ENCODE measurements around the gene BCL11A. TPM values are rescaled to one million over a fixed set of nuclear protein-coding genes. Genes with fewer than 3 reads are reported as not detected.

Gene BCL11A
- total and polyA plus RNA-seq, 2 experiments from 2014 or later, result 57.5 to 77.6 TPM

DNA sequence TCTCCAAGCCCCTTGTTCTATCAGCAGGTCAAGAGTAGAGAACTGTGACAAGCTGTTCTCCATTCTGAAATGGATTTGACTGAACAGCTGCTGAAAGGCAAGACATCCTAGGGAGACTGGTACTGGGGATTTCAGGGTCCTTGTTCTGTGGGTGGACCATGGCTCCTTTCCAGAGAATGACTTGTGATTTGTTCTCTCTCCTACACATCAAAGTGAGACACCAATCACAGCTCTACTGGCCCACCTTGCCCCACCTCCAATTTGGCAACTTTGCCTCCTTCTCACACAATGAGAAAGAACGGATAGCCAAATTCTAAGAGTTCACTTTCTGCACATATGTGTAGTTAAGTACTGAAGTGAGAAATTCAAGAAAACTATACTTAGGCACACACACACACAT is 67.4 kb downstream of the BCL11A start (continued):
- TF ChIP-seq, protein P1, sequence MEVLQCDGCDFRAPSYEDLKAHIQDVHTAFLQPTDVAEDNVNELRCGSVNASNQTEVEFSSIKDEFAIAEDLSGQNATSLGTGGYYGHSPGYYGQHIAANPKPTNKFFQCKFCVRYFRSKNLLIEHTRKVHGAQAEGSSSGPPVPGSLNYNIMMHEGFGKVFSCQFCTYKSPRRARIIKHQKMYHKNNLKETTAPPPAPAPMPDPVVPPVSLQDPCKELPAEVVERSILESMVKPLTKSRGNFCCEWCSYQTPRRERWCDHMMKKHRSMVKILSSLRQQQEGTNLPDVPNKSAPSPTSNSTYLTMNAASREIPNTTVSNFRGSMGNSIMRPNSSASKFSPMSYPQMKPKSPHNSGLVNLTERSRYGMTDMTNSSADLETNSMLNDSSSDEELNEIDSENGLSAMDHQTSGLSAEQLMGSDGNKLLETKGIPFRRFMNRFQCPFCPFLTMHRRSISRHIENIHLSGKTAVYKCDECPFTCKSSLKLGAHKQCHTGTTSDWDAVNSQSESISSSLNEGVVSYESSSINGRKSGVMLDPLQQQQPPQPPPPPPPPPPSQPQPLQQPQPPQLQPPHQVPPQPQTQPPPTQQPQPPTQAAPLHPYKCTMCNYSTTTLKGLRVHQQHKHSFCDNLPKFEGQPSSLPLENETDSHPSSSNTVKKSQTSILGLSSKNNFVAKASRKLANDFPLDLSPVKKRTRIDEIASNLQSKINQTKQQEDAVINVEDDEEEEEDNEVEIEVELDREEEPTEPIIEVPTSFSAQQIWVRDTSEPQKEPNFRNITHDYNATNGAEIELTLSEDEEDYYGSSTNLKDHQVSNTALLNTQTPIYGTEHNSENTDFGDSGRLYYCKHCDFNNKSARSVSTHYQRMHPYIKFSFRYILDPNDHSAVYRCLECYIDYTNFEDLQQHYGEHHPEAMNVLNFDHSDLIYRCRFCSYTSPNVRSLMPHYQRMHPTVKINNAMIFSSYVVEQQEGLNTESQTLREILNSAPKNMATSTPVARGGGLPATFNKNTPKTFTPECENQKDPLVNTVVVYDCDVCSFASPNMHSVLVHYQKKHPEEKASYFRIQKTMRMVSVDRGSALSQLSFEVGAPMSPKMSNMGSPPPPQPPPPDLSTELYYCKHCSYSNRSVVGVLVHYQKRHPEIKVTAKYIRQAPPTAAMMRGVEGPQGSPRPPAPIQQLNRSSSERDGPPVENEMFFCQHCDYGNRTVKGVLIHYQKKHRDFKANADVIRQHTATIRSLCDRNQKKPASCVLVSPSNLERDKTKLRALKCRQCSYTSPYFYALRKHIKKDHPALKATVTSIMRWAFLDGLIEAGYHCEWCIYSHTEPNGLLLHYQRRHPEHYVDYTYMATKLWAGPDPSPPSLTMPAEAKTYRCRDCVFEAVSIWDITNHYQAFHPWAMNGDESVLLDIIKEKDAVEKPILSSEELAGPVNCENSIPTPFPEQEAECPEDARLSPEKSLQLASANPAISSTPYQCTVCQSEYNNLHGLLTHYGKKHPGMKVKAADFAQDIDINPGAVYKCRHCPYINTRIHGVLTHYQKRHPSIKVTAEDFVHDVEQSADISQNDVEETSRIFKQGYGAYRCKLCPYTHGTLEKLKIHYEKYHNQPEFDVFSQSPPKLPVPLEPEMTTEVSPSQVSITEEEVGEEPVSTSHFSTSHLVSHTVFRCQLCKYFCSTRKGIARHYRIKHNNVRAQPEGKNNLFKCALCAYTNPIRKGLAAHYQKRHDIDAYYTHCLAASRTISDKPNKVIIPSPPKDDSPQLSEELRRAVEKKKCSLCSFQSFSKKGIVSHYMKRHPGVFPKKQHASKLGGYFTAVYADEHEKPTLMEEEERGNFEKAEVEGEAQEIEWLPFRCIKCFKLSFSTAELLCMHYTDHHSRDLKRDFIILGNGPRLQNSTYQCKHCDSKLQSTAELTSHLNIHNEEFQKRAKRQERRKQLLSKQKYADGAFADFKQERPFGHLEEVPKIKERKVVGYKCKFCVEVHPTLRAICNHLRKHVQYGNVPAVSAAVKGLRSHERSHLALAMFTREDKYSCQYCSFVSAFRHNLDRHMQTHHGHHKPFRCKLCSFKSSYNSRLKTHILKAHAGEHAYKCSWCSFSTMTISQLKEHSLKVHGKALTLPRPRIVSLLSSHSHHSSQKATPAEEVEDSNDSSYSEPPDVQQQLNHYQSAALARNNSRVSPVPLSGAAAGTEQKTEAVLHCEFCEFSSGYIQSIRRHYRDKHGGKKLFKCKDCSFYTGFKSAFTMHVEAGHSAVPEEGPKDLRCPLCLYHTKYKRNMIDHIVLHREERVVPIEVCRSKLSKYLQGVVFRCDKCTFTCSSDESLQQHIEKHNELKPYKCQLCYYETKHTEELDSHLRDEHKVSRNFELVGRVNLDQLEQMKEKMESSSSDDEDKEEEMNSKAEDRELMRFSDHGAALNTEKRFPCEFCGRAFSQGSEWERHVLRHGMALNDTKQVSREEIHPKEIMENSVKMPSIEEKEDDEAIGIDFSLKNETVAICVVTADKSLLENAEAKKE (CRISPR knock-in tag; IDR thresholded peaks at IDR 0.05), result no peak
- TF ChIP-seq EZH2phosphoT487 (IDR thresholded peaks at IDR 0.05; ENCODE audit: unreplicated experiment) (no peak), ZNF114 (CRISPR knock-in tag; IDR thresholded peaks at IDR 0.05) (no peak), STAT1 (IDR thresholded peaks at IDR 0.05; ENCODE audit: unreplicated experiment) (no peak), CREB1 (CRISPR knock-in tag; IDR thresholded peaks at IDR 0.05; ENCODE audit: low read depth) (no peak), EZH2 (IDR thresholded peaks at IDR 0.05; ENCODE audit: low read depth, unreplicated experiment) (no peak), JUNB (IDR thresholded peaks at IDR 0.05; ENCODE audit: unreplicated experiment) (no peak), NANOG (IDR thresholded peaks at IDR 0.05; ENCODE audit: borderline replicate concordance) (no peak)
- TF ChIP-seq, protein P2, sequence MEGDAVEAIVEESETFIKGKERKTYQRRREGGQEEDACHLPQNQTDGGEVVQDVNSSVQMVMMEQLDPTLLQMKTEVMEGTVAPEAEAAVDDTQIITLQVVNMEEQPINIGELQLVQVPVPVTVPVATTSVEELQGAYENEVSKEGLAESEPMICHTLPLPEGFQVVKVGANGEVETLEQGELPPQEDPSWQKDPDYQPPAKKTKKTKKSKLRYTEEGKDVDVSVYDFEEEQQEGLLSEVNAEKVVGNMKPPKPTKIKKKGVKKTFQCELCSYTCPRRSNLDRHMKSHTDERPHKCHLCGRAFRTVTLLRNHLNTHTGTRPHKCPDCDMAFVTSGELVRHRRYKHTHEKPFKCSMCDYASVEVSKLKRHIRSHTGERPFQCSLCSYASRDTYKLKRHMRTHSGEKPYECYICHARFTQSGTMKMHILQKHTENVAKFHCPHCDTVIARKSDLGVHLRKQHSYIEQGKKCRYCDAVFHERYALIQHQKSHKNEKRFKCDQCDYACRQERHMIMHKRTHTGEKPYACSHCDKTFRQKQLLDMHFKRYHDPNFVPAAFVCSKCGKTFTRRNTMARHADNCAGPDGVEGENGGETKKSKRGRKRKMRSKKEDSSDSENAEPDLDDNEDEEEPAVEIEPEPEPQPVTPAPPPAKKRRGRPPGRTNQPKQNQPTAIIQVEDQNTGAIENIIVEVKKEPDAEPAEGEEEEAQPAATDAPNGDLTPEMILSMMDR (conservative IDR thresholded peaks at IDR 0.05; ENCODE audit: low read depth in 2 of 2), result no peak
- TF ChIP-seq, protein P3, sequence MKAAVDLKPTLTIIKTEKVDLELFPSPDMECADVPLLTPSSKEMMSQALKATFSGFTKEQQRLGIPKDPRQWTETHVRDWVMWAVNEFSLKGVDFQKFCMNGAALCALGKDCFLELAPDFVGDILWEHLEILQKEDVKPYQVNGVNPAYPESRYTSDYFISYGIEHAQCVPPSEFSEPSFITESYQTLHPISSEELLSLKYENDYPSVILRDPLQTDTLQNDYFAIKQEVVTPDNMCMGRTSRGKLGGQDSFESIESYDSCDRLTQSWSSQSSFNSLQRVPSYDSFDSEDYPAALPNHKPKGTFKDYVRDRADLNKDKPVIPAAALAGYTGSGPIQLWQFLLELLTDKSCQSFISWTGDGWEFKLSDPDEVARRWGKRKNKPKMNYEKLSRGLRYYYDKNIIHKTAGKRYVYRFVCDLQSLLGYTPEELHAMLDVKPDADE (IDR thresholded peaks at IDR 0.05), result no peak

All from GM23338 (cell line).